ENCODE measurements around the gene LGALS13.

DNA sequence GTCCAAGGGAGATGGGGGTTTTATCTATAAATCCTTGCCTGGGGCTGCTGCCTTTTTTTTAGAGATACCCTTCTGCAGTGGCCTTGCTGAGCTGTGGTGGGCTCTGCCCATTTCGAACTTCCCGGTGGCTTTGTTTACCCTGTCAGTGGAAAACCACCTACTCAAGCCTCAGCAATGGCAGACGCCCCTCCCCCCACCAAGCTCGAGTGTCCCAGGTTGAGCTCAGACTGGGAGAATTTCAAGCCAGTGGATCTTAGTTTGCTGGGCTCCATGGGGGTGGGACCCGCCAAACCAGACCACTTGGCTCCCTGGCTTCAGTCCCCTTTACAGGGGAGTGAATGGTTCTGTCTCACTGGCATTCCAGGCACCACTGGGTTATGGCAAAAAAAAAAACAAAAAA is 21.6 kb downstream of the LGALS13 start:
- TF ChIP-seq YY1 (IDR thresholded peaks at IDR 0.05; ENCODE audit: insufficient read depth, insufficient read length) = no peak
- TF ChIP-seq SUZ12 (IDR thresholded peaks at IDR 0.05; ENCODE audit: extremely low read depth, insufficient read depth, insufficient read length) = no peak

Data from NT2/D1 (cell line).